Osteoblast (primary cell): Measurements from ENCODE around the gene HLF. TPM values are rescaled to one million over a fixed set of nuclear protein-coding genes. Genes with fewer than 3 reads are reported as not detected.

ENCODE experiments used
- DNase-seq: peaks from one replicate; pipeline ENCODE4 v3.0.0; 2011; ENCODE audit warnings: low spot score, mixed read lengths; ENCODE audit not compliant: insufficient read length; ENCODE audit errors: missing footprints
- H2AFZ ChIP-seq: 2 replicates; pipeline ENCODE4 v1.6.0; 2011; ENCODE audit warnings: mild to moderate bottlenecking, low read length
- H3K27ac ChIP-seq: 2 replicates; pipeline ENCODE4 v1.5.1; 2011; ENCODE audit warnings: mild to moderate bottlenecking, low read depth, low read length, moderate library complexity
- H3K27me3 ChIP-seq: 2 replicates; pipeline ENCODE4 v1.6.0; 2012; ENCODE audit warnings: mild to moderate bottlenecking, control low read depth, inconsistent platforms, low read length, moderate library complexity; ENCODE audit not compliant: insufficient read depth
- H3K36me3 ChIP-seq: 2 replicates; pipeline ENCODE4 v1.5.1; 2011; ENCODE audit warnings: mild to moderate bottlenecking, low read length, control low read depth, moderate library complexity; ENCODE audit not compliant: insufficient read depth
- H3K4me1 ChIP-seq: 2 replicates; pipeline ENCODE4 v1.5.1; 2011; ENCODE audit warnings: mild to moderate bottlenecking, low read length, control low read depth, moderate library complexity; ENCODE audit not compliant: insufficient read depth
- H3K4me2 ChIP-seq: 2 replicates; pipeline ENCODE4 v1.6.0; 2011; ENCODE audit warnings: mild to moderate bottlenecking, low read length; ENCODE audit not compliant: insufficient read depth
- H3K4me3 ChIP-seq: fragments of 200-600 bp; sonication (generic); 3 replicates; pipeline ENCODE4 v1.5.1; 2012; ENCODE audit warnings: mild to moderate bottlenecking, low read length, inconsistent platforms; ENCODE audit not compliant: insufficient read depth
- H3K79me2 ChIP-seq: 2 replicates; pipeline ENCODE4 v1.6.0; 2012; ENCODE audit warnings: mild to moderate bottlenecking, low read length, control low read depth, inconsistent platforms; ENCODE audit not compliant: insufficient read depth
- H3K9me3 ChIP-seq: 2 replicates; pipeline ENCODE4 v1.5.1; 2011; ENCODE audit warnings: low read depth, low read length, control low read depth
- H4K20me1 ChIP-seq: 2 replicates; pipeline ENCODE4 v1.6.0; 2012; ENCODE audit warnings: mild to moderate bottlenecking, low read length, control low read depth; ENCODE audit not compliant: insufficient read depth
- total RNA-seq: library from RNA; depleted of rRNA; stranded (reverse); fragments of >200 nt; gene quantifications from 2 replicates; pipeline ENCODE4 v1.2.3, GENCODE V29; 2012
- TF ChIP-seq, protein P1 (sequence below): IDR thresholded peaks from 2 replicates; pipeline ENCODE4 v1.5.1; 2011; ENCODE audit warnings: mild to moderate bottlenecking, low read depth, low read length, moderate library complexity; ENCODE audit errors: extremely low read depth

HLF gene
- total RNA-seq, 1 donor: under 0.01 TPM

DNA sequence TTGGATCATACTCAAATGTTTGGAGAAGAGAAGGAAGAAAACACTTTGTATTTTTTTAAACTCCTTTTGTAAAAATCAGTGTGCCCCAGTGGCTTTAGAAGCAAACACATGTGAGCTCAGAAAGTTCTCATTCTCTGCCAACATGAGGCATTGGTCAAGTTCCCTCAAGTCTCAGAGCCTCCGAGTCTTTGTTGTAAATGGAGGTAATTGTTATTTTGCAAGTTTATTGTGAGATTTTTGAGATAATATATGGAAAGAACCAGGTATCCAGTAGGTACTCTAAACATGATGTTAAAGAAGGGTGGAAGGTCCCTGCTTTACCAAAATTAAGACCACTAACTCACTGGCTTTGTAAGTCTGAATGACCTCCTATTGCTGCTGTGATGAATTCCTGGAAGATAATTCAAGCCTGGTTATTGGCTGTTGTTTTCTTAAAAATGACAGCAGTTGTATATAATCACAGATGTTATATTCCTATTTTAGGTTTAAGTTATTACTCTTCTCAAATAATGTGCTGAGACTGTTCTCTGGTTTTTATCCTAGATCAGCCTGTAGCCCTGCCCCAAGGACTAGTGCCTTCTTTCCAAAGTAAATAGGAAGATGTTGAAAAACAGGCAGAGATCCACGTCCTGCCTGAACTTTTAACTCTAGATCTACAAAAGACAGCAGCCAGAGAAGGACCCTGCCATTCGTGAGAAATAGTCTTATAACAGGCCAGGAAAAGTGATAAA is 2.4 kb downstream of the HLF start:
- H4K20me1 ChIP-seq: no peaks in the 10 kb centered on the region
- H3K4me3 ChIP-seq: no peak overlapping the region
- H3K27ac ChIP-seq: no peak overlapping the region
- peaks cover 79% of the 10 kb centered on the region for H3K27me3 ChIP-seq
- TF ChIP-seq, protein P1, sequence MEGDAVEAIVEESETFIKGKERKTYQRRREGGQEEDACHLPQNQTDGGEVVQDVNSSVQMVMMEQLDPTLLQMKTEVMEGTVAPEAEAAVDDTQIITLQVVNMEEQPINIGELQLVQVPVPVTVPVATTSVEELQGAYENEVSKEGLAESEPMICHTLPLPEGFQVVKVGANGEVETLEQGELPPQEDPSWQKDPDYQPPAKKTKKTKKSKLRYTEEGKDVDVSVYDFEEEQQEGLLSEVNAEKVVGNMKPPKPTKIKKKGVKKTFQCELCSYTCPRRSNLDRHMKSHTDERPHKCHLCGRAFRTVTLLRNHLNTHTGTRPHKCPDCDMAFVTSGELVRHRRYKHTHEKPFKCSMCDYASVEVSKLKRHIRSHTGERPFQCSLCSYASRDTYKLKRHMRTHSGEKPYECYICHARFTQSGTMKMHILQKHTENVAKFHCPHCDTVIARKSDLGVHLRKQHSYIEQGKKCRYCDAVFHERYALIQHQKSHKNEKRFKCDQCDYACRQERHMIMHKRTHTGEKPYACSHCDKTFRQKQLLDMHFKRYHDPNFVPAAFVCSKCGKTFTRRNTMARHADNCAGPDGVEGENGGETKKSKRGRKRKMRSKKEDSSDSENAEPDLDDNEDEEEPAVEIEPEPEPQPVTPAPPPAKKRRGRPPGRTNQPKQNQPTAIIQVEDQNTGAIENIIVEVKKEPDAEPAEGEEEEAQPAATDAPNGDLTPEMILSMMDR: no peak
- H3K4me1 ChIP-seq: no peaks in the 10 kb centered on the region
- no peaks in the 10 kb centered on the region for H3K9me3 ChIP-seq
- no peak overlapping the region for H2AFZ ChIP-seq
- no peak overlapping the region for H3K4me2 ChIP-seq
- no peak for DNase-seq
- H3K36me3 ChIP-seq: no peaks in the 10 kb centered on the region
- no peaks in the 10 kb centered on the region for H3K79me2 ChIP-seq

DNA sequence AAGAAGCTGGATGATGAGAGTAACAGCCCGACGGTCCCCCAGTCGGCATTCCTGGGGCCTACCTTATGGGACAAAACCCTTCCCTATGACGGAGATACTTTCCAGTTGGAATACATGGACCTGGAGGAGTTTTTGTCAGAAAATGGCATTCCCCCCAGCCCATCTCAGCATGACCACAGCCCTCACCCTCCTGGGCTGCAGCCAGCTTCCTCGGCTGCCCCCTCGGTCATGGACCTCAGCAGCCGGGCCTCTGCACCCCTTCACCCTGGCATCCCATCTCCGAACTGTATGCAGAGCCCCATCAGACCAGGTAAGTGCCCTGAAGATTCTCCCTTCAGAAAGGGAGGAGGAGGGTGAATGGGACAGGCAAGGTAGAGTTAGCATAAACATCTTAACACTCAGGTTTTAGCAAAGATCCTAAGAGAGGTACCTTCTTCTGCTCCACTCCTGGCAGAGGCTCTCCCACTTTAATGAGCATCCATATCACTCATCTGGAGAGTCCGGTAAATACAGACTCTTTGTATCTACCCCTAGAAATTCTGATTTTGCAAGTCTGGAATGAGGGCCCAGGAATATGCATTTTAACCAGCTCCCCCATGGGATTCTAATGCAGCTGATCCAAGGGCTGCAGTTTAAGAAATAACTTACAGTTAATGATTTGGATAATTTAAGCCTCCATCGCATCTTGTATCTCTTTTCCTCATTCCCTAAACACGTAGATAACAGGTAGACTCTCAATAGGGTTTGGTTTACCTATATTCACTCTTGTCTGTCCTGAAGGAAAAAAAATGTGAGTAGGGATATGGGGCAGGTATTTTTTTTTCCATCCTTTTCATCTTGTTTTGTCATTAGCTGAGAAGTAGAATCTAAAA is 3.3 kb downstream of the HLF start:
- peaks cover 1% of the 10 kb centered on the region for H3K4me1 ChIP-seq
- TF ChIP-seq, protein P1: no peak
- no peak overlapping the region for H2AFZ ChIP-seq
- H3K4me2 ChIP-seq: no peak overlapping the region
- H3K36me3 ChIP-seq: no peaks in the 10 kb centered on the region
- H3K27ac ChIP-seq: no peak overlapping the region
- H3K79me2 ChIP-seq: no peaks in the 10 kb centered on the region
- DNase-seq: no peak
- H3K9me3 ChIP-seq: no peaks in the 10 kb centered on the region
- H3K4me3 ChIP-seq: no peak overlapping the region
- H3K27me3 ChIP-seq: peaks cover 70% of the 10 kb centered on the region
- H4K20me1 ChIP-seq: no peaks in the 10 kb centered on the region

DNA sequence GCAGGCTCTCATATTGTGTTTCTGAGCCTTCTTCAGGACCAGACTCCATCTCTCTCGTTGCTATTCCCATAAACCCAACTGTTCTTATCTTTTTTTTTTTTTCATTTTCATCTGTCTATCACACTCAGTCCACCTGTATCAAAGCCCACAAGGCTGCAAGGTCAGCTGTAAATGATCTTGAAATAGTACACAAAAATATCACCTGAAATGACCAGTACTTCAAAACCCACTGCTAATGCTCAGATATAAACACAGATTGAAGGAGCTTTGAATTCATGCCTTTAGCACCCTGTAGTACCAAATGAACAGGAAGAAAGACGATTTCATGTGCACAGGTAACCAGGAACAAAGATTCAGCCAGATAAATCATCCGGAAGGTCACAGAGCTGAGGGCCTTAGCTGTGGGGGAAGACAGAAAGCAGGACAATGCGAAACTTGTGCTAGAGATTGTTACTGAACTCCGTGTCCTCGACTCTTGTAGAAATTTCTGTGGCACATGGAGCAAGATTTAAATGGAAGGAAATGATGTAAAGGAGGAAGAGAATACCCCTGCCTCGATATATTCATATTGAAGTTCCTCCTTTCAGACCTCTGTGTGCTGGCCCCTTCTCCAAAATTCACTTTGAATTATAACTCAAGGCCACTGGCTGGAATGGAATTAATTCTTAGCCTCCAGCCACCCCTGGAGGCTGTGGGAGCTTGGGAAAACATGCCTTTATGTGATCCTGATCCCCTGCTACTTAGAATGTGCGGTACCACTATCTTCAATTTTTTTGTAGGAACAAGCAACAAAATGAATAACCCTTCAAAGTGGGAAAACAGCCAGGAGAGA is 4.1 kb downstream of the HLF start:
- peaks cover 62% of the 10 kb centered on the region for H3K27me3 ChIP-seq
- H3K4me1 ChIP-seq: peaks cover 10% of the 10 kb centered on the region
- TF ChIP-seq, protein P1: no peak

More for the DNA sequence above, 4.1 kb downstream of the HLF start:
- Histone ChIP-seq H3K4me2 (no peak overlapping the region), H4K20me1 (no peaks in the 10 kb centered on the region), H3K27ac (no peak overlapping the region), H2AFZ (no peak overlapping the region), H3K4me3 (no peak overlapping the region), H3K36me3 (no peaks in the 10 kb centered on the region), H3K79me2 (no peaks in the 10 kb centered on the region), H3K9me3 (no peaks in the 10 kb centered on the region)
- DNase-seq: no peak
